Ishikawa (cell line): ENCODE data around the gene KRTAP9-1.
"Not testable (repeated sequence)": the region's sequence is repeated elsewhere in the genome, so short reads cannot be mapped to it uniquely, and the experiment has no call there.

Source experiments
- CREB1 ChIP-seq: IDR thresholded peaks from 2 replicates; pipeline ENCODE4 v1.6.1; 2012; ENCODE audit warnings: low read depth
- FOXM1 ChIP-seq: IDR thresholded peaks from 2 replicates; pipeline ENCODE4 v1.6.1; 2012; ENCODE audit warnings: low read depth, borderline replicate concordance
- MAX ChIP-seq: IDR thresholded peaks from 2 replicates; pipeline ENCODE4 v1.6.1; 2012
- NFIC ChIP-seq: IDR thresholded peaks from 2 replicates; pipeline ENCODE4 v1.6.1; 2012
- RAD21 ChIP-seq: IDR thresholded peaks from 2 replicates; pipeline ENCODE4 v1.6.1; 2012; ENCODE audit warnings: low read depth
- TAF1 ChIP-seq: IDR thresholded peaks from 2 replicates; pipeline ENCODE4 v1.6.1; 2012; ENCODE audit warnings: low read depth, mild to moderate bottlenecking
- TCF12 ChIP-seq: IDR thresholded peaks from 2 replicates; pipeline ENCODE4 v1.6.1; 2012; ENCODE audit warnings: low read depth
- TEAD4 ChIP-seq: IDR thresholded peaks from 2 replicates; pipeline ENCODE4 v1.6.1; 2012
- USF1 ChIP-seq: IDR thresholded peaks from 2 replicates; pipeline ENCODE4 v1.6.1; 2012
- YY1 ChIP-seq: IDR thresholded peaks from 2 replicates; pipeline ENCODE4 v1.6.1; 2012; ENCODE audit warnings: low read depth
- ZBTB7A ChIP-seq: IDR thresholded peaks from 2 replicates; pipeline ENCODE4 v1.6.1; 2012; ENCODE audit warnings: low read depth

- not testable (repeated sequence) for TF ChIP-seq TEAD4, USF1, NFIC, MAX, RAD21, YY1, FOXM1, ZBTB7A, TAF1, CREB1
- peak; percentile 94 for TF ChIP-seq TCF12
Measured at GRCh38 chr17:41237949-41238437, 48.3 kb downstream of the KRTAP9-1 start, which contains the start of gene KRTAP9-8.
